Lower leg skin (tissue), 3 donors: Measurements from ENCODE around the gene MVB12B.

Experiments used
- POLR2A ChIP-seq, 2 donors: fragments of 450-650 bp; IDR thresholded peaks; one replicate each; pipeline ENCODE4 v1.6.1; 2016 to 2017; ENCODE audit warnings: antibody characterized with exemption in 2 of 2, mild to moderate bottlenecking in 1 of 2, moderate library complexity in 1 of 2
- TF ChIP-seq, protein P1 (sequence below), 3 donors: fragments of 450-650 bp; IDR thresholded peaks; one replicate each; pipeline ENCODE4 v1.5.1; 2016; ENCODE audit warnings: antibody characterized with exemption in 3 of 3, mild to moderate bottlenecking in 3 of 3, moderate library complexity in 2 of 3

DNA sequence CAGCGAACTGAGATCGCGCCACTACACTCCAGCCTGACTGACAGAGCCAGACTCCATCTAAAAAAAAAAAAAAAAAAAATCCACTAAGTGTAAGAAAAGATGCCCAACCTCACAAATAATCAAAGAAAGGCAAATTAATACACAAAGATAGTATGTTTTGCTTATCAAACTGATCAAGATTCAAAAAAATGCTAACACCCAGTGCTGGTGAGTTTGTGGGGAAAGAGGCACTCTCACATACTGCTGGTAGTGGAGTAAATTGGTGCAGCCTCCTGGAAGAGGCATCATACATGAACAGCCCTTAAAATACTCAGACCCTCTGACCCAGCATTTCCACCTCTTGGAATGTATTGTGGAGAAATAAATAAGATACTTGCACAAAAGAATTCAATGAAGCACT is 216.9 kb downstream of the MVB12B start:
- no peak for TF ChIP-seq POLR2A (IDR thresholded peaks at IDR 0.05)
- TF ChIP-seq, protein P1, sequence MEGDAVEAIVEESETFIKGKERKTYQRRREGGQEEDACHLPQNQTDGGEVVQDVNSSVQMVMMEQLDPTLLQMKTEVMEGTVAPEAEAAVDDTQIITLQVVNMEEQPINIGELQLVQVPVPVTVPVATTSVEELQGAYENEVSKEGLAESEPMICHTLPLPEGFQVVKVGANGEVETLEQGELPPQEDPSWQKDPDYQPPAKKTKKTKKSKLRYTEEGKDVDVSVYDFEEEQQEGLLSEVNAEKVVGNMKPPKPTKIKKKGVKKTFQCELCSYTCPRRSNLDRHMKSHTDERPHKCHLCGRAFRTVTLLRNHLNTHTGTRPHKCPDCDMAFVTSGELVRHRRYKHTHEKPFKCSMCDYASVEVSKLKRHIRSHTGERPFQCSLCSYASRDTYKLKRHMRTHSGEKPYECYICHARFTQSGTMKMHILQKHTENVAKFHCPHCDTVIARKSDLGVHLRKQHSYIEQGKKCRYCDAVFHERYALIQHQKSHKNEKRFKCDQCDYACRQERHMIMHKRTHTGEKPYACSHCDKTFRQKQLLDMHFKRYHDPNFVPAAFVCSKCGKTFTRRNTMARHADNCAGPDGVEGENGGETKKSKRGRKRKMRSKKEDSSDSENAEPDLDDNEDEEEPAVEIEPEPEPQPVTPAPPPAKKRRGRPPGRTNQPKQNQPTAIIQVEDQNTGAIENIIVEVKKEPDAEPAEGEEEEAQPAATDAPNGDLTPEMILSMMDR (IDR thresholded peaks at IDR 0.05) = no peak
